NCI-H2107 treated with DMSO at 0.1 percent for 48 hours (cell line): Measurements from ENCODE around the gene LAPTM4A.

ENCODE experiments used
- DNase-seq: peaks from one replicate; lab custom pipeline; 2025; ENCODE audit not compliant: unreplicated experiment; lab: John Stamatoyannopoulos, UW

LAPTM4A gene

DNA sequence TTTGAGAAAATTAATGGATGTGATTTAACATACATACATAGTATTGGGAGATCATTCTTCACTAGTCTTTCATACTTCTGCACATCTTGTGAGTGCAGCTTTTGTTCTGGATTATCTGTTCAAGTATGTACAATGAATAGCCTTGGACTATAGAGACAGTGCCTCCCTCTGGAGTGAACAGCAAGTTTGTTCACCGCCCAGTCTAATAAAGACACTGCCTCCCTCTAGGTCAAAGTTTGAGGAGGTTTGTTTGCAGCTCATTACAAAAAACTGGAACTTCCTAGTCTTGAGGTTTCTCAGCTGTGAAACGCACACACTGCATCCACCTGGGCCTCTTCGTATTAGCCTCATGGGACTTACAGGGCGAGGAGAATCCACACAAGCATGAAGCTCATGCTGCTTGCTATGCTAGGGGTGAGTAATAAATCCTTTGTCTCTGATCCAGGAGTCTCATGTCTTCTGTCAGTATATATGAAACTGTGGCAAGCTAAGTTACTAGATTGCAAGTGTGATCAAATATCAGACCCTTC lies 26.0 kb upstream of the LAPTM4A start:
- no peak for DNase-seq

DNA sequence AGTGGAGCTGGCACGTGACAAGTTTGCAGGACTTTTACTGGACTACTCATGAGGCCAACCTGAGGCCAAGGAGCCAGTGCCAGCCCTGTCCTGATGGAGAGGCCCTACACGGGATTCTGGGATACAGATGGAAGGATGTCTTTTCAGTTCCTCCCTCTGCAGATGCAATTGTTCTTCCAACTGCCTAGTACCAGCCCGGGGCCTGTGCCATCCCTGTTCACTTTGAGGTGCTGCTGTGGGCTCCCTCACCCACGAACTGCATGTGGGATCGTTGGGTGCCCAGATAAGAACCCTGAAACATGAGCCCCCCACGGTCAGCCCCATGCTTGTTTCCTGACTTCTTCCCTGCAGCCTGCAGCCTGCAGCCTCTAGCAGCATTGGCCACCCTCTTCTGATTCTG lies 25.3 kb upstream of the LAPTM4A start:
- DNase-seq: no peak

DNA sequence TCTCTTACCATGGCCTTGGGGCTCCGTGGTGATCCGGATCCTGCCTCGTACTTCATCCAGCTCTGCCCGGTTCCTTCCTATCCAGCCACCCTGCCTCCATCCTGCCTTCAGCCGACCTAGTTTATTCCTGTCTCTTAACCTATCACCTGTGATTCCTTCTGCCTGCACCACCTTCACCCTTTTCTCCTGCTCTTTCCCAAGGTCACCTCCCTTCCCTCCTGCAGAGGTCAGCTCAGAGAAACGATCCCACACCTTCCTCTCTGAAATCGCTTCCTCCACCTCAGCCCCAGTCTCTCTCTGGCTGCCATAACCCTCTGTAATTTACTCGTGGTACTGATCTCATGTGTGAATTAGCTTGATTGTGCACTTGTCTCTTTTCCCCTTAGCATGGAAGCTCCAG lies 23.5 kb upstream of the LAPTM4A start:
- no peak for DNase-seq

DNA sequence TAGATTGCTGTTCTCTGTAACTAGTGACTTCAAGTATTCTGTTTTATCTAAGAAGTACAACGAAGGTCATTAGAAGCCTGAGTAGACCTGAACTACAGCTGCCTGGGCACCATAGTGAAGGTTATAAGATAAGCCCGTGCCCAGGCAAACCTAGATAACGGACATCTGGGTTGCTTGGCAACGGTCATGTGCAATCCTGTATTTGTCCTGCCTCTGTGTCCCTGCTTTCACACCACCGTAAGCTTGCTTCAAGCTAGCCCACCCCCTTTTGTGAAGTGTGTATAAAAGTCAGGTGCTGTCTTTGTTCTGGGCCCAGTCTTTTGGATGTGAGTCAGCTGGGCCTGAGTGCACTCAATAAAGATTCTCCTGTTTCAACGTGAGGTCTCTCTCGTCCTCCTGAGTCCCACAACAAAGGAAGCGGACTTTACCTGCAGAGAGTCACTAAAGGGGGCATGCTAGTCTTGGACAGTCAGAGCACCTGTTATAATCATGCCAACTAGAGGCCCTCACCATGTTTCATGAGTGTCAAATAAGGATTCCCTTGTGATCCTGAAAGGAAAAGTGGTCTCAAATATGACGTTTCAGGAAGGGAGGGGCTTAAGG lies 22.7 kb upstream of the LAPTM4A start:
- peak; percentile 47 for DNase-seq

DNA sequence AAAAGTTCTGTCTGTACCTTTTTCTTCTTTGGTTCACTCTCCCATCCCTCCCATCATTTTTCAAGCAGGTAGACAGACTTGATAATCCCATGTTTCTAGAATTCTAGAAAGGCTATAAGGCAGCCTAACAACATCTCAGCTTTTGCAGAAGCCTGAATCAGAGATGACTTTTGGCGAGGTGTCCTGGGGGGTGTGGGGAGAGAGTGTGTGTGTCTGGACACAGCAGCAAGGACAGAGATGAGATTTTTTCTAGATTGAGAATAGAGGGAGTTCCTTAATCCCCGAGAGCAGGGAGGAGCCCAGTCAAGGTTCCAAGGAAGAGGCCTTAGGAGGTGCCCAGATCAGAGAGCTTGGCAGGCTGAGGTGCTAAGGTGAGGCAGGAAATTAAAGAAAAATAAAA lies 22.0 kb upstream of the LAPTM4A start:
- DNase-seq: no peak

DNA sequence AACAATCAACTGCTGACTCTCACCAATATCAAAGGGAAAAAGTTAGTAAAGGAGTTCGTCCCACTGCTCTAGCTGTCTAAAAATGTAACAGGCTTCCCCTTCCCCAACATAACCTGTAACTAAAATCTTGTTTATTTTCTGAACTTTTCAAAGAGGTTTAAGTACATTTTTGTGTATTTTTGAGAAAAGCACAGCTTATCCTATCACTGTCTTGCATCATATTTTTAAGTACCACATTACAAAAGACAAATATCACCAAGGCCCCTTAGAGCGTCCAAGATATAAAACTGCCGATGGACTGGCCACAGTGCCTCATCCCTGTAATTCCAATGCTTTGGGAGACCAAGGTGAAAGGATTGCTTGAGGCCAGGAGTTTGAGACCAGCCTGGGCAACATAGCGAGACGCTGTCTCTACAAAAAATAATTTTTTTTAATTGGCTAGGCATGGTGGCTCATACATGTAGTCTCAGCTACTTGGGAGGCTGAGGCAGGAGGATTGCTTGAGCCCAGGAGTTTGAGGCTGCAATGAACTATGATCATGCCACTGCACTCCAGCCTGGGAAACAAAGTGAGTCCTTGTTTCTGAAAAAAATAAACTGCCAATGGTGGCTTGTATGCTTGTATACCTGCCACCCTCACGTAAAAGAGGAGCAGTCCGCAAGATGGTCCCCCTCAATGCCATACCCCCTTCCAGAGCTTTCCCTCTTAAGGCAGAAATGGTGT lies 21.2 kb upstream of the LAPTM4A start:
- no peak for DNase-seq

DNA sequence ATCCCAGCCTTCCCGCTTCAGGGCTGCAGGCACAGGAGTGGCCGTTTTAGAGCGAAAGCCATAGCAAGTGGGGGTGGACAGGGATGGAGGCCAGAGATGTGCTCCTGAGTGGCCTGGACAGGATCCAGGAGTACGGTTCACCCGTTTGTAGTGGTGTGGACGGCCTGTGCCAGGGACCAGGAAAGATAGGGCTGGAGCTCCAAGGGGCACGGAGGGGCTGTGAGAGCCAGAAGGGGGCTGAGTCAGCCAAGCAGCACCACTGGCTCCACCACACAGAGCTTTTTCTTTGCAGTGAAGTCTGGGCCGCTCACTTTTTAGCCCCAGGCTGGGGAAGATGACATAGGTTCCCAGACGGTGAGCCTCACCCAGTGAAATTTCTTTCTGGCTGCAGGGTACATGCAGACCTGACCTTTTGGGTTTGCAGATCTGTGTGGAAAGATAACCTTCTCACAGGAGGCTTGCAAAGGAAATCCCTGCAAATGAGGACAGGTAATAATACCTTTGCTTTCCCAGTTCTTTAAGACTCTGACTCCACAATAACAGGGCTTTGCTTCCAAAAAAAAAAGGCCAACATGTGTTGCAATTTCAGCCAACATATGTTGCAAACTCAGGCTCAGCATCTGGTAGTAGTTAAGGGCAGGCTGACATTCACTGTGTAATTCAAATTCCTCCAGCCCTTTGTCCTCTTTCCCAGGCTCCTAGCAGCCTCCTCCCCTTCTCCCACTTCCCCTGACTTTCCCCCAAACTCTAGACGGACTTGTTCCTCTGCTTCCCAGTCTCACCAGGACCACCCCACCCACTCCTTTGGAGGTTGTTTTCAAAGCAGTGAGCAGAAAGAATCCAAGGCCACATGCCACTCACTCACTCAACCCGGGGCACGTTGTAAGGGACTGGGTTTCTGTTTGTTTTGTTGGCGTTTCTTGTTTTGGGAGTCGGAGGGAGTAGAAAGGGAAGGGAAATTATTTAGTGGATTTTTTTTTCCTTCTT lies 20.3 kb upstream of the LAPTM4A start:
- no peak for DNase-seq

DNA sequence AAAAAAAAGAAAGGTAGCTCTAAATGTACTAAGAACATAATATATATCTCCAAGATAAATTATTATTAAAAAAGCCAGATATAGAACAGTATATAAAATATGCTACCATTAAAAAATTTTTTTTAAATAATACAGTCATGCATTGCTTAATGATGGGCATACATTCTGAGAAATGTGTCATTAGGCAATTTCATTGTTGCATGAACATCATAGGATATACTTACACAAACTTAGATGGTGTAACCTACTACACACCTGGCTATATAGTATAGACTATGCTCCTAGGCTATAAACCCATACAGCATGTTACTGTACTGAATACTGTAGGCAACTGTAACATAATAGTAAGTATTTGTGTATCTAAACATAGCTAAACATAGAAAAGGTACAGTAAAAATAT lies 18.3 kb upstream of the LAPTM4A start:
- DNase-seq: no peak

DNA sequence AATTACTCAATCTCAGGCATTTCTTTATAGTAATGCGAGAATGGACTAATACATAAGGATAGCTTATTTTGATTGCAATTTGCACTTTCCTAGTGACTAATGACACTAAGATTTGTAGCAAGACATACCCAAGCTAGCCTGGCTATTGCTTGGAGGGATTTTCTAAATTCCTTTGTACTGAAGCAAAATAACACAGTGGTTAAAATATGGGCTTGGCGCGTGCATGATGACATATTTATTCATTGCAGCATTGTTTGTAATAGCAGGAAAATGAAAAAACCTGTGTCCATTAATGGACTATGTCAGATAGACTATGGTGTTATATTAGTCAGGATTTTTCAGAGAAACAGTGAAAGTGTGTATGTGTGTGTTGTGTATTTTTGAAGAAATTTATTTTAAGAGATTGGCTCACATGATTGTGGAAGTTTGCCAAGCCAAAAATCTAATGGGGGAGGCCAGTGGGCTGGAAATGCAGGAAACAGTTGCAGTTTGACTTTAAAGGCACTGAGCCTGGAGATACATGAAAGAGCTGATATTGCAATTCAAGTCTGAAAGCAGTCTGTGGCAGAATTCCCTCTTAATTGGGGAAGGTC lies 16.7 kb upstream of the LAPTM4A start:
- DNase-seq: no peak

DNA sequence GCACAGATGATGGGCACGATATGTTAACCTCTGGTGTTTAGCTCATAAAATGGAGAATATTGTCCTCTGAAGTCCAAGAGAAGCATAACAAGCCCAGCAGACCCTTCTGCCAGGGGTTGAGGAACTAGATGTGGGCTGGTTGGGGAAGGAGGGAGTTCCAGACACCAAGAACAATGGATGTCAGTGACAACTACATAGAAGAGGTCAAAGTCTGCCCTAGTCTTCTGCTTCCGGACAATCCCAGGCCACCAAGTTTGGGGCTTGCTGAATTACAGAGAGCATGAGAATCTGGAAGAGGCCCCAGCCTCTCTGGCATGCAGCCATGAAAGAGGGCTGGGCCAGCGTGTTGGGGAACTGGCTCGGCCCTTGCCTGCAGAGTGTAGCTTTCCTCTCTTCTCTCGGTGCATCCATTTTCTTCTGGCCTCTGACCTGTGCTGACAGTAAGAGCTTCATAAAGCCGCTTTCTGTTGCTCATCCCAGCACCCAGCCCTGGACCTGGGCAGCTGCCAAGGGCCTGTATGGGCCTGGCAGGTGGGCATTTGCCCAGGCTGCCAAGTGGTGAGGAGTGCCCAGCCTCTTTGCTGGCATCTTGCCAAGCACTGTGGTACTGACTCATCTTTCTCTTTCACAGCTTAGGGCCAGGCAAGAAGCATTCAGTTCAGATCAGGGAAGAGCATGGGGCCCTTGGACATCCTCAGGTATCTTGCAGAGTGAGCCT lies 14.6 kb upstream of the LAPTM4A start:
- DNase-seq: peak; percentile 67

DNA sequence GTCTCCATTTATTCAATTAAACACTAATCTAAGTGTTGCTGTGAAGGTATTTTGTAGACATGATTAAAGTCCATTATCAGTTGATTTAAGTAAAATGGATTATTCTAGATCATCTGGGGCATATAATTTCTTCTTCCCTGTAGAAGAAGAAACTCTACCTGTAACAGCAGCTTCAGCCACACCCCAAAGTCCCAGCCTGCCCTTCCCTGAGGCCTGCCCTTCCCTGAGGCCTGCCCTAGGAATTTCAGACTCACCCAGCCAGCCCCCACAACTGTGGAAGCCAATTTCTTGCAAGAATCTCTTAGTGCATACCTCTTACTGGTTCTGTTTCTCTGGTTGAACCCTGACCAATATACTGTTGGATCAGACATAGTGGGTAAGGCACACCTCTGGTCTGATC lies 13.4 kb upstream of the LAPTM4A start:
- DNase-seq: no peak

DNA sequence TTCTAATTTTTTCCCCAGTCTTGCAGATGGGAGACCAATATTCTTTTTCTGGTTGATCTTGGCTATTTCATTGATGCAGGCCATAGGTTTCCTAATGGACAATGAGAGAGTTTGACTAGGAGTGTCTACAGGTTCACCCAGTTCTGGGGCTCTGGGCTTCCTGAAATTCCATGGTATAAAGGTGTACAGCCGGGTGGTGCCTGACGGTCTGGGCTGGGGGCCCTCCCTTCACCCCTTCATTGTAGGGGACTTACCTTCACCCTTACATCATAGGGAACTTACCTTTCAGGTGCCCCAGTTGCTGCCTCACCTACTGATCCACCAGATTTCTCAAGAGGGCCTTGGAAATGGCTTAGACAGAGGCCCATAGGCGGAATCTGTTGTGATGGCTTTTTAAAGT lies 13.0 kb upstream of the LAPTM4A start:
- no peak for DNase-seq

DNA sequence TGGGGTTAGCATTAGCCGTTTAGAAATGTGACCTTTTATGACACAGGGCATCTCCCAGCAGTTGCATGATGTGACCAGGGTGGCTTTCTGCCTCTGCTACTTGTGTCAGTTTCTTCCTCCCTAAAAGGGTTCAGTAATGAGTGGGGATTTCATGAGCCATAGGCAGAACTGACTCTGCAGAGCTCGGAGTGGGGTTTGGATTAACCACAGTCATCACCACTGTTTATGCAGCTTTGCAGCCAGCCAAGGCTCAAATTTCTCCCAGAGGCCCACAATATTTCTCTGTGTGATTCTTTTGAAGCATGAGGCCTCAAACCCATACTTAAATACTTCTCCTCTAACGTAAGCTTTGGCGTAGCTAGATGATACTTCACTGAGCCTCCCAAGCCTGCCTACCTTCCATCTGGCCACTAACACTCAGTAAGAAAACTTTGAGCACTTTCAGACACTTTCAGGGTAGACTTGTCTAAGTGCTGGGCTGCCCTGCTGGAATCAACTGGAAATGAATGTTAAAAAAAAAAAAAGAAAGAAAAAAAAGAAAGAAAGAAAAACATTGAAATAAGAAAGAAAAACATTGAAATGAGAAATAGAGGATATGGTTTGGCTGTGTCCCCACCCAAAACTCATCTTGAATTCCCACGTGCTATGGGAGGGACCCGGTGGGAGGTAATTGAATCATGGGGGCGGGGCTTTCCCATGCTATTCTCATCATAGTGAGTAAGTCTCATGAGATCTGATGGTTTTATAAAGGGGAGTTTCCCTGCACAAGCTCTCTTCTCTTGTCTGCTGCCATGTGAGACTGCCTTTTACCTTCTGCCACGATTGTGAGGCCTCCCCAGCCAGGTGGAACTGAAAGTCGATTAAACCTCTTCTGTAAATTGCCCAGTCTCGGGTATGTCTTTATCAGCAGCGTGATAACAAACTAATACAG lies 11.5 kb upstream of the LAPTM4A start:
- DNase-seq: peak; percentile 80

DNA sequence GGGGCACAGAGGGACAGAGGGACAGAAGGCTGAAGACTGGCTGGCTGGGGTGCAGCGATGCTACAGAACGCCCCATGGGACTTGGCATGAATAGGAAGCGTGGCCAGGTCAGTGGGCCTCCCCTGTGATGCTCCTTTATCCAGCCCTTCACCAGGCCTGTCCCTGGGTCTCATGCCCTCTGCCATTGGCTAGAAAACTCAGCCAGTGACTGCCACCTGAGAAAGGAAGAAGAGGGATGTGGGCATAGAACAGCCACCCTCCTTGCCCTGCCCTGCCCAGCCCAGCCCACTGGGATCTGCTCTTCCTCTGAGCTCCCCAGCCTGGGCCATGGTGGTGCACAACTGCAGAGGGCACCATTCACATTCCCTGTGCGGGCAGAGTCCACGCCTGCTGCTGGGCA lies 10.5 kb upstream of the LAPTM4A start:
- DNase-seq: no peak

DNA sequence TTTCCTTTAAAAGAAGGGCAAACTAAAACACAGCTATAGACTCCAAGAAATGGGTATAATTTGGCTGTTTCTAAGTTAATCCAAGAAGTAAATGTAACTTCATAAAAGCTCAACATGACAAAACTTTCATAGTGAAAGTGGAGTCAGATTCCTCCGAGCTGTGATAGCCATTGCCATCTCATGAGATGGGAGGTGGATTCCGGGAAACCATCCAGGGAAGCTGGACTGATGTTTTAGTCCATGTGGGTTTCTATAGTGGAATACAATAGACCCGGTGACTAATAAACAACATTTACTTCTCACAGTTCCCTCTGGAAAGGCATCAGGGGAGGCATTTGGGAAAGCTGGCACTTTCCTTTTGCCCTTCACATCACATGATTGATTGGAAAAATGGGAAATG lies 10.0 kb upstream of the LAPTM4A start:
- DNase-seq: no peak

DNA sequence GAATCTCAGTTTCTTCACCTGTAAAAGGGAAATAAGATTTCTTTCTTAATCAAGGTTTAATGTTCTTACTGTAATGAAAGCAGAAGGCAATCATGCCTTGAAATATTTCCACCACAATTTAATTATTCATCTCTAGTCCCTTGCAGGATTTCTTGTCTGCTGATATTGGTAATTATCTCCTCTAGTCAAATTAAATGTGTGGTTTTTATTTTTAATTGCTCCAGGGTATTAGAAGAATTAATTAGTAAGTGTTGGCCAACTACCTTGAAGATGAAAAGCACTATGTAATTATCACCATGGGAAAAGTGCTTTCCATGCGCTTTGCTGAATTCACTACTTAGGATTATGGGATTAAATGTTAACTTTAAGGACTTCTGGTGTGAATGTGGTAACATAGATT lies 8.7 kb upstream of the LAPTM4A start:
- no peak for DNase-seq

DNA sequence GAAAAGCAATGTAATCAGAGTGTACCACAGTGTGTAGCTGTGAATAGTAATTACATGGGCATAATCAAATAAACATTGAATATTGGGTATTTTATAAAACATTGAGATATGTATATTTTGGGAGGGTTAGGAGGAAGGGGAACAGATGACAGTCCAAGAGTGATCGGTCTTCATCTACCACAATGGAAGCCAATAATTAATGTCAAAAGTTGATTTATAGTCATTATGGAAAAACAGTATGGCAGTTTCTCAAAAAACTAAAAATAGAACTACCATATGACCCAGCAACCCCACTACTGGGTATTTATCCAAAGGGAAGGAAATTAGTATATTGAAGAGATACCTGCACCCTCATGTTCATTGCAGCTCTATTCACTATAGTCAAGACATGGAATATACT lies 5.8 kb upstream of the LAPTM4A start:
- no peak for DNase-seq

DNA sequence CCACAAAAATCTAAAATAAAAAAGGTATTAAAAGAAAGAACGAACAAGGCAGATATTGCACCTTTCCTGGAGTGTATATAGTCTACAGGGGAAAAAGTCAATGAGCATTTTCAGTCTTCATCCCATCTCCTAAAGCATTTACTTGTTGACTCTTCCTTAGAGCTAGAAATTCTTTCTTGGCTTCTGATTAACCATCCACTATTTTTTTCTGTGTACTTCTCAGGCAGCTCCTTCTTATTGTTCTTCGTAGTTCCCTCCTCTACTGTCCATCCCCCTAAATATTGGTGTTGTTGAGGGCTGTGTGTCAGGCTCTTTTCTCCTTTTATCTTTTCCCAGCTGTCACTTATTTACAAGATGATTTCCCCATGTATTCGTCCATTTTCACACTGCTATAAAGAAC lies 3.5 kb upstream of the LAPTM4A start:
- no peak for DNase-seq

DNA sequence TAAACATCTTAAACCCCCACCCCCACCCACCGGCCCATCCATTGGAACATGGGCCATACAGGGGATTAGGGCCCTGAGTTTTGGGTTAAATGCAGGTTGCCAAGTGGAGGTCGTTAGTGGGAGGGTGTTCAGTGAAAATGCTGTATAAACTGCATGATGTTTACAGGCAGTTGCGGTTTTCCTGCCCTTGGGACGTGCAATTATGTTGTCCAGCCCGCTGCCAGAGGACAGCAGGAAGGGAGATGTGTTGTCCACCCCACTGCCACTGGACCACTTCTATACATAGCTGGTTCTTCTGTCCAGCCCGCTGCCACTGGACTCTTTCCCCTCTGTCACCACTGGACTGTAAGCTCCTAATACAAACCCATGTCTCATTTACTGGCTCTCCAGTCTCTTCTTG lies 2.7 kb upstream of the LAPTM4A start:
- DNase-seq: no peak

DNA sequence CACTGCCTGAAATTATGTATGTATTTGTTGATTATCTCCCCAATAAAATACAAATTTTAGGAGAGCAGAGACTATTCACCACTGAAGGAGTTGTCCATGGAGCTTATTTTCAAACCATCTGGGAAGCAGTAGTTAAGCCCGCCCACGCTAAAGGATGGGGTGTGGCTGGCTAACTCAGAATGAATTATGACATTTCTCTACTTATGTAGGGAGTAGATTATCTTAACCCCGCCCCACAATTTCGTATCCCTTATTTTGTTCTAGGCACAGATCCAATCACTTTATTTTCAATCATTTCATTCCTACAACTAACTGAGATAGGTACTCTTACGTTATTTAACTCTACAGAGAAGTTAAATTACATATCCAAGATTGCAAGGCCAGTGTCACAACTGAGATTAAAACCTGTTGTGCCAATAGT lies 1.4 kb upstream of the LAPTM4A start:
- DNase-seq: peak; percentile 26
